ENCODE data around the gene ANO8.

Gene ANO8

GRCh38 chr19:17347361-17347760, 12.7 kb upstream of the ANO8 start:
- DNase-seq = no peak

GRCh38 chr19:17346109-17346671, 11.5 kb upstream of the ANO8 start:
- DNase-seq = peak; percentile 6 to 24

GRCh38 chr19:17341845-17342244, 7.2 kb upstream of the ANO8 start:
- DNase-seq = no peak

GRCh38 chr19:17341386-17341785, 6.7 kb upstream of the ANO8 start:
- DNase-seq = no peak

GRCh38 chr19:17340871-17341357, 6.3 kb upstream of the ANO8 start:
- no peak for DNase-seq

GRCh38 chr19:17340302-17340870, 5.7 kb upstream of the ANO8 start:
- DNase-seq = no peak

GRCh38 chr19:17339088-17339741, 4.6 kb upstream of the ANO8 start:
- no peak for DNase-seq

- no peak for DNase-seq
These were observed 3.9 kb upstream of the ANO8 start for GRCh38 chr19:17338433-17339078.

GRCh38 chr19:17337675-17338432, 3.2 kb upstream of the ANO8 start:
- no peak for DNase-seq

- peak; percentile 79 to 91 for DNase-seq
These were observed 2.4 kb upstream of the ANO8 start, which contains the start of gene GTPBP3 for GRCh38 chr19:17336872-17337674. Gene GTPBP3 (plus strand): TSS chr19:17337553. CDS start chr19:17337612, 59 bp downstream.

GRCh38 chr19:17335575-17335974, 920 bp upstream of the ANO8 start:
- DNase-seq = no peak

- peak in 1 of 2 experiments; percentile 17 for DNase-seq
These were observed 843 bp downstream of the ANO8 start for GRCh38 chr19:17333611-17334413.

GRCh38 chr19:17332677-17333581, 1.7 kb downstream of the ANO8 start:
- no peak for DNase-seq

GRCh38 chr19:17332360-17332676, 2.3 kb downstream of the ANO8 start:
- DNase-seq = no peak

- no peak for DNase-seq
These were observed 3.6 kb downstream of the ANO8 start for GRCh38 chr19:17331045-17331558.

- DNase-seq = no peak
These were observed 4.2 kb downstream of the ANO8 start for GRCh38 chr19:17330262-17331044.

- DNase-seq = no peak
These were observed 5.0 kb downstream of the ANO8 start for GRCh38 chr19:17329366-17330261.

Data from NCI-H187 (cell line).